H9 (cell line): Measurements from ENCODE around the gene NCR1. TPM values are rescaled to one million over a fixed set of nuclear protein-coding genes. Genes with fewer than 3 reads are reported as not detected.
"Not testable (repeated sequence)": the region's sequence is repeated elsewhere in the genome, so short reads cannot be mapped to it uniquely, and the experiment has no call there.

ENCODE experiments used
- DNase-seq: peaks from one replicate; pipeline ENCODE4 v3.0.0-alpha.2; 2017
- H2AFZ ChIP-seq: one replicate; pipeline ENCODE4 v1.6.1; 2013; ENCODE audit warnings: mild to moderate bottlenecking, low read length, control low read depth, moderate library complexity
- H2AK5ac ChIP-seq: 2 replicates; pipeline ENCODE4 v1.6.1; 2013; ENCODE audit warnings: low read length, control low read depth, mixed read lengths; ENCODE audit not compliant: insufficient read length
- H2BK120ac ChIP-seq: one replicate; pipeline ENCODE4 v1.6.1; 2013; ENCODE audit warnings: low read depth, mild to moderate bottlenecking, low read length, control low read depth, inconsistent platforms; ENCODE audit not compliant: poor library complexity, severe bottlenecking
- H2BK12ac ChIP-seq: 2 replicates; pipeline ENCODE4 v1.6.1; 2013; ENCODE audit warnings: low read length, control low read depth, mixed read lengths, low read depth; ENCODE audit not compliant: insufficient read length
- H2BK15ac ChIP-seq: 2 replicates; pipeline ENCODE4 v1.6.1; 2013; ENCODE audit warnings: low read depth, low read length, control low read depth
- H2BK20ac ChIP-seq: one replicate; pipeline ENCODE4 v1.6.1; 2013; ENCODE audit warnings: low read depth, mild to moderate bottlenecking, low read length, control low read depth, inconsistent platforms; ENCODE audit not compliant: poor library complexity, severe bottlenecking
- H2BK5ac ChIP-seq: 2 replicates; pipeline ENCODE4 v1.6.1; 2013; ENCODE audit warnings: low read length, control low read depth, mixed read lengths; ENCODE audit not compliant: insufficient read length
- H3K14ac ChIP-seq: 2 replicates; pipeline ENCODE4 v1.6.1; 2013; ENCODE audit warnings: low read length, control low read depth; ENCODE audit not compliant: insufficient read depth
- H3K18ac ChIP-seq: 2 replicates; pipeline ENCODE4 v1.6.1; 2013; ENCODE audit warnings: low read depth, mild to moderate bottlenecking, mixed read lengths, low read length, control low read depth; ENCODE audit not compliant: insufficient read length
- H3K23ac ChIP-seq: 2 replicates; pipeline ENCODE4 v1.6.1; 2013; ENCODE audit warnings: low read length, control low read depth, mixed read lengths, low read depth; ENCODE audit not compliant: insufficient read length
- H3K23me2 ChIP-seq: 2 replicates; pipeline ENCODE4 v1.6.1; 2013; ENCODE audit warnings: low read depth, mild to moderate bottlenecking, mixed read lengths, low read length, control low read depth; ENCODE audit not compliant: insufficient read length, poor library complexity, severe bottlenecking
- H3K27ac ChIP-seq: 2 replicates; pipeline ENCODE4 v1.5.1; 2013; ENCODE audit warnings: low read length, control low read depth, mixed read lengths, low read depth; ENCODE audit not compliant: insufficient read length
- H3K27me3 ChIP-seq: 2 replicates; pipeline ENCODE4 v1.6.1; 2013; ENCODE audit warnings: low read length, control low read depth, inconsistent platforms; ENCODE audit not compliant: insufficient read depth
- H3K4ac ChIP-seq: 2 replicates; pipeline ENCODE4 v1.6.1; 2013; ENCODE audit warnings: low read depth, mild to moderate bottlenecking, control low read depth, inconsistent platforms, low read length, moderate library complexity
- H3K4me1 ChIP-seq: 2 replicates; pipeline ENCODE4 v1.6.1; 2013; ENCODE audit warnings: low read length, control low read depth, inconsistent platforms; ENCODE audit not compliant: insufficient read depth
- H3K4me2 ChIP-seq: 2 replicates; pipeline ENCODE4 v1.6.1; 2013; ENCODE audit warnings: low read length, control low read depth, mixed read lengths; ENCODE audit not compliant: insufficient read length, insufficient read depth
- H3K56ac ChIP-seq: 2 replicates; pipeline ENCODE4 v1.6.1; 2013; ENCODE audit warnings: low read depth, mild to moderate bottlenecking, mixed read lengths, low read length, control low read depth; ENCODE audit not compliant: insufficient read length
- H3K79me1 ChIP-seq: 2 replicates; pipeline ENCODE4 v1.6.1; 2013; ENCODE audit warnings: low read depth, mild to moderate bottlenecking, moderate library complexity, low read length, control low read depth, inconsistent platforms; ENCODE audit not compliant: insufficient read depth, poor library complexity, severe bottlenecking
- H3K79me2 ChIP-seq: 2 replicates; pipeline ENCODE4 v1.6.1; 2013; ENCODE audit warnings: low read length, control low read depth, inconsistent platforms; ENCODE audit not compliant: insufficient read depth
- H3K9ac ChIP-seq: 2 replicates; pipeline ENCODE4 v1.6.1; 2013; ENCODE audit warnings: low read length, control low read depth, mixed read lengths; ENCODE audit not compliant: insufficient read length; ENCODE audit errors: extremely low read depth
- H3K9me3 ChIP-seq: one replicate; pipeline ENCODE4 v1.6.1; 2013; ENCODE audit warnings: low read depth, low read length, inconsistent platforms; ENCODE audit not compliant: control insufficient read depth
- H3T11ph ChIP-seq: one replicate; pipeline ENCODE4 v1.6.1; 2013; ENCODE audit warnings: mild to moderate bottlenecking, low read length, control low read depth, inconsistent platforms
- H4K20me1 ChIP-seq: one replicate; pipeline ENCODE4 v1.6.1; 2013; ENCODE audit not compliant: control insufficient read depth, insufficient read length, insufficient read depth
- H4K5ac ChIP-seq: 2 replicates; pipeline ENCODE4 v1.6.1; 2013; ENCODE audit warnings: low read depth, mild to moderate bottlenecking, mixed read lengths, low read length, control low read depth; ENCODE audit not compliant: insufficient read length
- H4K8ac ChIP-seq: replicated peaks from 2 replicates; pipeline ENCODE4 v1.6.1; 2013; ENCODE audit warnings: low read length, control low read depth, mixed read lengths, low read depth; ENCODE audit not compliant: insufficient read length
- H4K91ac ChIP-seq: 2 replicates; pipeline ENCODE4 v1.6.1; 2013; ENCODE audit warnings: low read depth, mild to moderate bottlenecking, moderate library complexity, mixed read lengths, low read length, control low read depth; ENCODE audit not compliant: insufficient read length
- H3K27ac Mint-ChIP-seq, 3 experiments: 2 replicates in 2 of 3; 3 replicates in 1 of 3; pipeline ENCODE4 v1.8.0; 2020 to 2021; ENCODE audit warnings: mixed read lengths in 3 of 3, mild to moderate bottlenecking in 1 of 3, moderate library complexity in 1 of 3
- H3K27me3 Mint-ChIP-seq: 2 replicates; pipeline ENCODE4 v1.8.0; 2021; ENCODE audit warnings: low read depth, mild to moderate bottlenecking, moderate library complexity, mixed read lengths
- H3K36me3 Mint-ChIP-seq, 3 experiments: 2 replicates in 2 of 3; 3 replicates in 1 of 3; pipeline ENCODE4 v1.8.0; 2020 to 2021; ENCODE audit warnings: low read depth in 3 of 3, mixed read lengths in 3 of 3; ENCODE audit not compliant: insufficient read depth in 1 of 3
- H3K4me1 Mint-ChIP-seq, 2 experiments: 2 replicates each; pipeline ENCODE4 v1.8.0; 2020; ENCODE audit warnings: mixed read lengths in 2 of 2
- H3K4me3 Mint-ChIP-seq, 2 experiments: 2 replicates in 1 of 2; 3 replicates in 1 of 2; pipeline ENCODE4 v1.8.0; 2020 to 2021; ENCODE audit warnings: mild to moderate bottlenecking in 2 of 2, mixed read lengths in 2 of 2, moderate library complexity in 1 of 2
- H3K9me3 Mint-ChIP-seq, 2 experiments: 2 replicates in 1 of 2; 3 replicates in 1 of 2; pipeline ENCODE4 v1.8.0; 2020; ENCODE audit warnings: mild to moderate bottlenecking in 2 of 2, mixed read lengths in 2 of 2, moderate library complexity in 1 of 2
- CTCF ChIP-seq: fragments of 200-600 bp; sonication (generic); conservative IDR thresholded peaks from 3 replicates; pipeline ENCODE4 v1.8.0; 2021; ENCODE audit warnings: antibody characterized with exemption, mild to moderate bottlenecking
- WGBS: extraction: QIAGEN DNeasy Blood & Tissue Kit; methylation state at CpG from one replicate; pipeline ENCODE4 v1.1.7; 2013; ENCODE audit warnings: missing lambda C conversion rate, low lambda C conversion rate, mixed read lengths; ENCODE audit not compliant: insufficient read length; ENCODE audit errors: extremely low coverage; 5-methylcytosine and 5-hydroxymethylcytosine counted together
- total RNA-seq: library from RNA; stranded (reverse); gene quantifications from 2 replicates; pipeline ENCODE4 v1.2.1, GENCODE V29; 2021

Gene NCR1
- total RNA-seq, 1 experiment from 2014 or later = 2.0 TPM

DNA sequence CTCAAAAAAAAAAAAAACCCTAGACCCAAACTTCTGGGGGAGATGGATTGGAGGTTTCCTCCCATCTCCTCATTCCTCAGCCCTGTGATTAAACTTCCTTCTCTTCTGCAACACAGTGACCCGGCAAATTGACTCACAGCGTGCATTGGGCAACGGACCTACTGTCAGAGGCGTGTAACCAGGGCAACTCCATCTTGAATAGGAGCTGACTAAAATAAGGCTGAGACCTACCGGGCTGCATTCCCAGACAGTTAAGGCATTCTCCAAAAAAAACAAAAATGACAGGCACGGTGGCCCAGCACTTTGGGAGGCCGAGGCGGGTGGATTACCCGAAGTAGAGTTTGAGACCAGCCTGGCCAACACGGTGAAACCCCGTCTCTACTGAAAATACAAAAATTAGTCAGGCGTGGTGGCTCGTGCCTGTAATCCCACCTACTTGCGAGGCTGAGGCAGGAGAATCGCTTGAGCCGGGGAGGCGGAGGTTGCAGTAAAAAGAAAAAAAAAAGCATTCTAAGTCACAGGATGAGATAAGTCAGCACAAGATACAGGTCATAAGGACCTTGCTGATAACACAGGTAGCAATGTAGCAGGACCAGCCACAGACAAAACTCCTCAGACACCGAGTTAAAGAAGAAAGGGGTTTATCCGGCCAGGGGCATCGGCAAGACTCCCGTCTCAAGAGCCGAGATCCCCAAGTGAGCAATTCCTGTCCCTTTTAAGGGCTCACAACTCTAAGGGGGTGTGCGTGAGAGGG lies 46.8 kb downstream of the NCR1 start:
- no peak overlapping the region for H3K27ac ChIP-seq

GRCh38 chr19:54953345-54953713 lies 47.4 kb downstream of the NCR1 start:
- H2BK15ac ChIP-seq, H3K14ac ChIP-seq, H3K4me1 ChIP-seq, H3K79me1 ChIP-seq, H2BK120ac ChIP-seq, H3T11ph ChIP-seq, H3K79me2 ChIP-seq, H3K27me3 ChIP-seq, H3K23ac ChIP-seq, H3K23me2 ChIP-seq, H3K18ac ChIP-seq, H3K4me2 ChIP-seq, H3K9me3 ChIP-seq, H3K36me3 Mint-ChIP-seq, H4K20me1 ChIP-seq, H3K4me3 Mint-ChIP-seq, H2AK5ac ChIP-seq, H4K8ac ChIP-seq, H4K5ac ChIP-seq, H3K27me3 Mint-ChIP-seq, H2BK12ac ChIP-seq, H3K27ac ChIP-seq, H3K4ac ChIP-seq, H2AFZ ChIP-seq, H3K56ac ChIP-seq, H2BK5ac ChIP-seq, H2BK20ac ChIP-seq, DNase-seq, H4K91ac ChIP-seq, H3K9ac ChIP-seq: not testable (repeated sequence)
- Mint-ChIP-seq H3K4me1 (peaks cover 0 to 22% of the 10 kb centered on the region in 2 experiments; a peak in 2 of 4 replicates), H3K27ac (peak overlapping the region in 1 of 3 experiments; percentile 87; a peak in 1 of 7 replicates), H3K9me3 (peaks cover 2 to 82% of the 10 kb centered on the region in 2 experiments; a peak in 3 of 5 replicates)
- WGBS = no CpG with 5 or more reads among the region's 10 CpGs

More for the DNA sequence above, 46.8 kb downstream of the NCR1 start:
- H4K20me1 ChIP-seq = no peaks in the 10 kb centered on the region
- Mint-ChIP-seq H3K27me3 (peaks cover 3% of the 10 kb centered on the region), H3K36me3 (no peaks in the 10 kb centered on the region), H3K4me3 (no peak overlapping the region), H3K9me3 (peaks cover 2 to 83% of the 10 kb centered on the region in 2 experiments; a peak in 3 of 5 replicates), H3K4me1 (peaks cover 0 to 22% of the 10 kb centered on the region in 2 experiments; a peak in 2 of 4 replicates), H3K27ac (peak overlapping the region in 1 of 3 experiments; percentile 87; a peak in 2 of 7 replicates)
- no peak overlapping the region for H4K8ac ChIP-seq
- no peak overlapping the region for H3K23ac ChIP-seq
- H3K4me2 ChIP-seq = no peak overlapping the region
- H2BK15ac ChIP-seq = no peak overlapping the region
- no peaks in the 10 kb centered on the region for H3K79me2 ChIP-seq
- H3K79me1 ChIP-seq = no peaks in the 10 kb centered on the region
- no peak overlapping the region for H3K56ac ChIP-seq
- no peak overlapping the region for H3K4ac ChIP-seq
- WGBS = no CpG with 5 or more reads among the region's 23 CpGs
- no peak overlapping the region for H2BK20ac ChIP-seq
- no peaks in the 10 kb centered on the region for H3K9me3 ChIP-seq
- H3K23me2 ChIP-seq = no peaks in the 10 kb centered on the region
- no peak overlapping the region for H4K5ac ChIP-seq
- no peak overlapping the region for H3K14ac ChIP-seq
- TF ChIP-seq CTCF = no peak
- no peak overlapping the region for H2AK5ac ChIP-seq
- no peaks in the 10 kb centered on the region for H3K27me3 ChIP-seq
- H3K9ac ChIP-seq = no peak overlapping the region
- no peak overlapping the region for H2AFZ ChIP-seq
- H3K4me1 ChIP-seq = no peaks in the 10 kb centered on the region; the same call in 1 of the 2 replicates
- no peak for DNase-seq
- H3T11ph ChIP-seq = no peak overlapping the region
- H3K18ac ChIP-seq = no peak overlapping the region
- no peak overlapping the region for H2BK120ac ChIP-seq
- H4K91ac ChIP-seq = no peak overlapping the region
- no peak overlapping the region for H2BK12ac ChIP-seq
- H2BK5ac ChIP-seq = no peak overlapping the region
